Cardiac fibroblast (primary cell): ENCODE results near the gene NT5DC1.

ENCODE experiments used
- DNase-seq, 2 donors: peaks; one replicate each; pipeline versions ENCODE4 v3.0.0 to v3.0.0-alpha.2; 2010; ENCODE audit warnings: low read depth in 2 of 2
- H3K4me3 ChIP-seq, 2 donors: replicated peaks in 1 of 2; 1 replicate in 1 of 2; 2 replicates in 1 of 2; pipeline ENCODE4 v1.5.1; 2011; ENCODE audit warnings: low read depth in 2 of 2, low read length in 2 of 2, mild to moderate bottlenecking in 2 of 2, moderate library complexity in 1 of 2
- TF ChIP-seq, protein P1 (sequence below): IDR thresholded peaks from one replicate; pipeline ENCODE4 v1.5.1; 2011; ENCODE audit warnings: low read depth, mild to moderate bottlenecking, low read length, inconsistent platforms

Gene NT5DC1

DNA sequence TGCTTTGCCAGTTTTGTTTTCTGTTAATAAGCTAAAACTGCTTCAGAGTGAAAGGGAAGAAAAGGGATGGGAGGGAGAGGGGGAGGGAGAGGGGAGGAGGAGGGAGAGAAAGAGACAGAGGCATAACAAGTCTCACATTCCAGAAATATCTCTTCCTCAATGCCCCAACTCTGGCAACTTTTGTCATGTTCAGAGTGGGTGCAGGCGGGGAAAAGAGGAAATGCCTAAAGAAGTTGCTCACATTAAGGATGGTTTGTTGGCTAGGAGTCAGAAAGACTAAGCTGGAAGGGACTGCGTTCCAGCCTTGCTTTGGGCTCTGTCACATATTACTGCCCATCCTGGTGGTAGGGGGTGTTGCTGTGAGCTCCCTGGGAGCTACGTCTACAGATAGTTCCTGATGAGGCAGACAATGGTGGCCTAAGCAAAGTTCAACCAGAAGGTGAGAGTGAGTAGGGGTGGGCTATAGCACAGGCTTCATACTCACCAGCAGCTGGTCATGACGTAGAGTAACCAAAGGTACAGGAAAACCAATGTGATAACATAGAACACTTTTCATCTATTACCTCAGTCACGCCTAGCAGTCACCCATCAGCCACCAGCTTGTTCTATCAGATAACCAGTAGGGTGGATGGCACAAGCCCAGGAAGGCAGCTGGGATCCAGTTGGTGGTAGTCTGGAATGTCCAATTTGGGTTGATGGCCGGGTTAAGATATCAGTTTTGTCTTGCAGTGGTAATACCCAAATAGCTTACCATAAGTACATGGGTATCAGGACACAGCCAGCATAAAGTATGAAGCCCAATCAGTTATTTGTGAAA, 151.1 kb downstream of the NT5DC1 start:
- TF ChIP-seq, protein P1, sequence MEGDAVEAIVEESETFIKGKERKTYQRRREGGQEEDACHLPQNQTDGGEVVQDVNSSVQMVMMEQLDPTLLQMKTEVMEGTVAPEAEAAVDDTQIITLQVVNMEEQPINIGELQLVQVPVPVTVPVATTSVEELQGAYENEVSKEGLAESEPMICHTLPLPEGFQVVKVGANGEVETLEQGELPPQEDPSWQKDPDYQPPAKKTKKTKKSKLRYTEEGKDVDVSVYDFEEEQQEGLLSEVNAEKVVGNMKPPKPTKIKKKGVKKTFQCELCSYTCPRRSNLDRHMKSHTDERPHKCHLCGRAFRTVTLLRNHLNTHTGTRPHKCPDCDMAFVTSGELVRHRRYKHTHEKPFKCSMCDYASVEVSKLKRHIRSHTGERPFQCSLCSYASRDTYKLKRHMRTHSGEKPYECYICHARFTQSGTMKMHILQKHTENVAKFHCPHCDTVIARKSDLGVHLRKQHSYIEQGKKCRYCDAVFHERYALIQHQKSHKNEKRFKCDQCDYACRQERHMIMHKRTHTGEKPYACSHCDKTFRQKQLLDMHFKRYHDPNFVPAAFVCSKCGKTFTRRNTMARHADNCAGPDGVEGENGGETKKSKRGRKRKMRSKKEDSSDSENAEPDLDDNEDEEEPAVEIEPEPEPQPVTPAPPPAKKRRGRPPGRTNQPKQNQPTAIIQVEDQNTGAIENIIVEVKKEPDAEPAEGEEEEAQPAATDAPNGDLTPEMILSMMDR: no peak
- peak; percentile 89 to 92 for DNase-seq
- H3K4me3 ChIP-seq: peak overlapping the region; percentile 39 to 40

GRCh38 chr6:116253188-116253504, 152.5 kb downstream of the NT5DC1 start:
- peak overlapping the region; percentile 98 to 100 for H3K4me3 ChIP-seq
- no peak for DNase-seq
- TF ChIP-seq, protein P1: no peak

DNA sequence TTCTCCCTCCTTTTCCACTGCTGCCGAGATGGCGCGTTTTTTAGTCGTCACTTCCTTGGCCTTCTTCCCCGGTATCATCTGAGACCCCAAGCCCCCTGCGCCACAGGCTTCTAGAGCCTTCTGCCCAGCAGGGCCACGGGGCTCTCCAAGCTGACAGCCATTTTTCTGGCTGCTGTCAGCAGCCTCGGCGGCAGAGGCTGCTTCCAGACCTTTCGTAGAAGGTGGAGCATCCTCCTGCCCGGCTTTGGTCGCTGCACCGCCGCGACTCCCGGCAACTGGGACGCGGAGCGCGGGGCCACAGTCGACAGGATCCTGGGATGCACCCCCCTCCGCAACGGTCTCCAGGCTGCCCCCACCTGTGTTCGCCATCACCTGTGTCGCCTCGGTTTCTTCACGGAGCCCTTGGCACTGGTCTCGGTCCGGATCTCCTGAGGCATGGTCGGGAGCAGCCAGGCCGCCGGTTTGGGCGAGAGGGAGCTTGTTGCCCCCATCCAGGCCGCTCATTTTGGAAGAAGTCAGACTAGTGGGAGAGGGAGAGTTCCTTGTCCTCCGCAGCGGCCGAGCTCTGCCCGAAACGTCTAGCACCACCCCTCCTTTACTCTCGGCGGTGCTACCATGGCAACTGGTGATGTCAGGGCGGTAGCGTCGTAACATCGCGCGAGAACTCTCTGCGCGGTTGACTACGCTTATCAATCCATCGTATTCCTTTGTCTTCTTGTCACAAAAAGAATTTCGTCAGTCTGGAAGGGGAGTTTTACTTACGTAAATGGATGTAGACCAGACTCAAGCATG, 153.0 kb downstream of the NT5DC1 start, which contains the start of gene TSPYL4:
Gene TSPYL4, minus strand, starts transcription at position 571 of the 792 bp plus-strand sequence. Its CDS starts 67 bp downstream, at position 504.
- H3K4me3 ChIP-seq: peak within 1 kb of the TSS; percentile 98 to 100
- TF ChIP-seq, protein P1: no peak
- peak; percentile 98 for DNase-seq

GRCh38 chr6:116254297-116255056, 153.8 kb downstream of the NT5DC1 start:
- no peak for DNase-seq
- peak overlapping the region; percentile 98 to 100 for H3K4me3 ChIP-seq
- TF ChIP-seq, protein P1: no peak

- H3K4me3 ChIP-seq: no peak overlapping the region
- peak in 1 of 2 donors; percentile 44 for DNase-seq
These were observed 154.7 kb downstream of the NT5DC1 start for GRCh38 chr6:116255246-116255800.

More at GRCh38 chr6:116255246-116255800, 154.7 kb downstream of the NT5DC1 start:
- TF ChIP-seq, protein P1: no peak
